ENCODE data around the gene GABRD.

GABRD gene

DNA sequence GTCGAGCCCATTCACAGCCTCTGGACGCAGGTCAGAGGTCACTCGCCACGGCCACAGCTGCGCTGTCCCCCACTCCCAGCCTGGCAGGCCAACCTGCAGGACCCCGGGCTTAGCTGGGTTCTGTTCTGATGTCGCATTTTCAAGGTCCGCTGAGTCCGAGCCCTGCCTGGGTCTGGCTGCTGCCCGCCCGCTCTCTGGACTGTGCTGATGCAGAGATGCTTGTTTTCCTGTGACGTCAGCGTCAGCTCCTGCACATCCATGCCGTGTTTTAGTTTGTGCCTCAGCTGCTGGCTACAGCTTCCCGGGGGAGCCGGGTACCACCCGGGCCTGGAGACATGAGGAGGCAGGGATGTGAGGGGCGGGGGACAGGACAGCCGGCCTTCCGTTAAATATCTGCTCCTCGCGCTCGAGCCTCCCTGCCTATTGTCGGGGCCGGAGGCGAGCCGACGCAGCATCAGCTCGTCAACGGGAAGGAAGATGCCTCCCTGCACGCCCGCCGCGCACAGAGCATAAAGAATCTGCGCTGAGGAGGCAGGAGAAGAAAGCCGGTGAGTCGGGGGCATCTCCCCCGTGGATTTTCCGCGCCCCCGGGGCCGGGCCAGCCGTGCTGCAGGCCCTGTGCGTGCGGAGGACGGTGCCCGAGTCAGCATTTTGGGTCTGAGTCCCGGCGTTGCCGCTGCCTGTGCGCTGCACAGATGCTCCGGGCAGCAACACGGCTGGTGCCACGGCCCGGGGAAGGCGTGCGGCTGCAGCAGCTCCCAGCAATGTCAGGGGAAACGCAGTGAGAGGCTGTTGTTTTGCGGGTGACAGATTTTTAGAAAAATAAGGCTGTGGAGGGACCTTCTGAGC is 54.5 kb downstream of the GABRD start:
- ATAC-seq: peak; percentile 90
- TF ChIP-seq SNAI2 (CRISPR knock-in tag; IDR thresholded peaks at IDR 0.05): 0 out of 2 replicates have a peak, but pooled peaks have one; percentile 35
- no peak for TF ChIP-seq GLIS3 (CRISPR knock-in tag; IDR thresholded peaks at IDR 0.05)

DNA sequence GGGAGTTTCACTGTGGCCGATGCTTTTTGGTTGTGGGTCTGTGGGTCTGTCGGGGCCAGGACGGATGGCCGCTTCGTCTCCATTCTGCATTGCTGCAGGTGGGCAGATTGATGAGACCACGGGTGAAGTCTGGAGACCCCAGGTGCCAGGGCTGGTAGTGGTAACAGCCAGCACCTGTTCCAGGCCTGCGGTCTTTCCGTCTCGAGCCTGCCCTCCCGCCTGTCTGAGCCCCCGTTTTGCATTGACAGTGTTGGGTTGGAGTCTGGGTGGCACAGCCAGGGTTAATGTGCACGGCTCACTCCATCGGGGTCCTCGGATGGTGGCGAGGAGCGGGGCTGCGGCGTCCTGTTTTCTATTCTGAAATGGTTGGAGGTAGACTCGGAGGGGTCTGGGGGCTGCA is 55.3 kb downstream of the GABRD start:
- no peak for ATAC-seq
- TF ChIP-seq ZC3H10 (CRISPR knock-in tag; IDR thresholded peaks at IDR 0.05): no peak
- no peak for TF ChIP-seq ESRRG (CRISPR knock-in tag; IDR thresholded peaks at IDR 0.05)

- no peak for ATAC-seq
- TF ChIP-seq ZNF565 (CRISPR knock-in tag; conservative IDR thresholded peaks at IDR 0.05; ENCODE audit: low read depth) (no peak), BACH2 (CRISPR knock-in tag; IDR thresholded peaks at IDR 0.05; ENCODE audit: borderline replicate concordance) (no peak), ZFP3 (CRISPR knock-in tag; IDR thresholded peaks at IDR 0.05) (no peak), ISL1 (CRISPR knock-in tag; IDR thresholded peaks at IDR 0.05) (no peak), ESRRG (CRISPR knock-in tag; IDR thresholded peaks at IDR 0.05) (no peak), CSDC2 (CRISPR knock-in tag; IDR thresholded peaks at IDR 0.05) (no peak), ZNF8 (CRISPR knock-in tag; IDR thresholded peaks at IDR 0.05) (no peak), GLIS3 (CRISPR knock-in tag; IDR thresholded peaks at IDR 0.05) (no peak), ZC3H10 (CRISPR knock-in tag; IDR thresholded peaks at IDR 0.05) (no peak), ZFP30 (CRISPR knock-in tag; IDR thresholded peaks at IDR 0.05) (no peak), TSHZ2 (CRISPR knock-in tag; IDR thresholded peaks at IDR 0.05) (no peak), OSR1 (CRISPR knock-in tag; IDR thresholded peaks at IDR 0.05) (no peak), RARB (CRISPR knock-in tag; IDR thresholded peaks at IDR 0.05) (no peak)
- TF ChIP-seq, protein P1, sequence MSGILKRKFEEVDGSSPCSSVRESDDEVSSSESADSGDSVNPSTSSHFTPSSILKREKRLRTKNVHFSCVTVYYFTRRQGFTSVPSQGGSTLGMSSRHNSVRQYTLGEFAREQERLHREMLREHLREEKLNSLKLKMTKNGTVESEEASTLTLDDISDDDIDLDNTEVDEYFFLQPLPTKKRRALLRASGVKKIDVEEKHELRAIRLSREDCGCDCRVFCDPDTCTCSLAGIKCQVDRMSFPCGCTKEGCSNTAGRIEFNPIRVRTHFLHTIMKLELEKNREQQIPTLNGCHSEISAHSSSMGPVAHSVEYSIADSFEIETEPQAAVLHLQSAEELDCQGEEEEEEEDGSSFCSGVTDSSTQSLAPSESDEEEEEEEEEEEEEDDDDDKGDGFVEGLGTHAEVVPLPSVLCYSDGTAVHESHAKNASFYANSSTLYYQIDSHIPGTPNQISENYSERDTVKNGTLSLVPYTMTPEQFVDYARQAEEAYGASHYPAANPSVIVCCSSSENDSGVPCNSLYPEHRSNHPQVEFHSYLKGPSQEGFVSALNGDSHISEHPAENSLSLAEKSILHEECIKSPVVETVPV (CRISPR knock-in tag; IDR thresholded peaks at IDR 0.05): no peak
Measured at GRCh38 chr1:2074944-2075740, 56.0 kb downstream of the GABRD start.

GRCh38 chr1:2076826-2077225 is 57.7 kb downstream of the GABRD start:
- no peak for ATAC-seq
- TF ChIP-seq TCF4 (CRISPR knock-in tag; IDR thresholded peaks at IDR 0.05; ENCODE audit: borderline replicate concordance) (no peak), CSDC2 (CRISPR knock-in tag; IDR thresholded peaks at IDR 0.05) (no peak), TSHZ2 (CRISPR knock-in tag; IDR thresholded peaks at IDR 0.05) (no peak), PATZ1 (CRISPR knock-in tag; IDR thresholded peaks at IDR 0.05; ENCODE audit: borderline replicate concordance) (no peak), PPARA (CRISPR knock-in tag; IDR thresholded peaks at IDR 0.05; ENCODE audit: borderline replicate concordance) (no peak)
- TF ChIP-seq, protein P2, sequence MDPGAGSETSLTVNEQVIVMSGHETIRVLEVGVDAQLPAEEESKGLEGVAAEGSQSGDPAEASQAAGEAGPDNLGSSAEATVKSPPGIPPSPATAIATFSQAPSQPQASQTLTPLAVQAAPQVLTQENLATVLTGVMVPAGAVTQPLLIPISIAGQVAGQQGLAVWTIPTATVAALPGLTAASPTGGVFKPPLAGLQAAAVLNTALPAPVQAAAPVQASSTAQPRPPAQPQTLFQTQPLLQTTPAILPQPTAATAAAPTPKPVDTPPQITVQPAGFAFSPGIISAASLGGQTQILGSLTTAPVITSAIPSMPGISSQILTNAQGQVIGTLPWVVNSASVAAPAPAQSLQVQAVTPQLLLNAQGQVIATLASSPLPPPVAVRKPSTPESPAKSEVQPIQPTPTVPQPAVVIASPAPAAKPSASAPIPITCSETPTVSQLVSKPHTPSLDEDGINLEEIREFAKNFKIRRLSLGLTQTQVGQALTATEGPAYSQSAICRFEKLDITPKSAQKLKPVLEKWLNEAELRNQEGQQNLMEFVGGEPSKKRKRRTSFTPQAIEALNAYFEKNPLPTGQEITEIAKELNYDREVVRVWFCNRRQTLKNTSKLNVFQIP (CRISPR knock-in tag; IDR thresholded peaks at IDR 0.05; ENCODE audit: borderline replicate concordance, low read depth): no peak
